ENCODE results near the gene TBCE. TPM values are rescaled to one million over a fixed set of nuclear protein-coding genes. Genes with fewer than 3 reads are reported as not detected.

Gene TBCE
- total and polyA plus RNA-seq, 4 donors = 9.5 to 19.7 (median 14.1) TPM

GRCh38 chr1:235397733-235398132 is 30.5 kb downstream of the TBCE start:
- H3K36me3 ChIP-seq (ENCODE audit: control insufficient read depth in 4 of 4, insufficient read depth in 3 of 4, low read depth in 1 of 4, low read length in 3 of 4) = no peaks in the 10 kb centered on the region
- WGBS = 97% methylated on average over 2 of the region's 2 CpGs
- no peak for DNase-seq (ENCODE audit: low spot score)
- H3K9ac ChIP-seq (ENCODE audit: low read depth in 1 of 2, low read length in 2 of 2) = no peak overlapping the region
- no peaks in the 10 kb centered on the region for H3K9me3 ChIP-seq (ENCODE audit: control insufficient read depth in 4 of 4, low read length in 3 of 4)
- no peak overlapping the region for H3K27ac ChIP-seq (ENCODE audit: low read depth in 1 of 2, low read length in 2 of 2)
- peaks cover 0 to 5% (median under 1%) of the 10 kb centered on the region in 4 donors for H3K4me1 ChIP-seq (ENCODE audit: control insufficient read depth in 4 of 4, insufficient read depth in 4 of 4, low read length in 3 of 4)
- TF ChIP-seq NR2F2 (IDR thresholded peaks at IDR 0.05) (no peak), MAX (IDR thresholded peaks at IDR 0.05) (no peak), YY1 (IDR thresholded peaks at IDR 0.05) (no peak), TAF1 (conservative IDR thresholded peaks at IDR 0.05) (no peak), CTCF (IDR thresholded peaks at IDR 0.05; ENCODE audit: low read depth, low read length, missing input control) (no peak), RAD21 (IDR thresholded peaks at IDR 0.05) (no peak)
- no peaks in the 10 kb centered on the region for H3K27me3 ChIP-seq (ENCODE audit: control insufficient read depth in 4 of 4, insufficient read depth in 4 of 4, low read length in 3 of 4)
- H3K4me3 ChIP-seq (ENCODE audit: low read depth in 1 of 3, low read length in 3 of 3) = no peak overlapping the region

DNA sequence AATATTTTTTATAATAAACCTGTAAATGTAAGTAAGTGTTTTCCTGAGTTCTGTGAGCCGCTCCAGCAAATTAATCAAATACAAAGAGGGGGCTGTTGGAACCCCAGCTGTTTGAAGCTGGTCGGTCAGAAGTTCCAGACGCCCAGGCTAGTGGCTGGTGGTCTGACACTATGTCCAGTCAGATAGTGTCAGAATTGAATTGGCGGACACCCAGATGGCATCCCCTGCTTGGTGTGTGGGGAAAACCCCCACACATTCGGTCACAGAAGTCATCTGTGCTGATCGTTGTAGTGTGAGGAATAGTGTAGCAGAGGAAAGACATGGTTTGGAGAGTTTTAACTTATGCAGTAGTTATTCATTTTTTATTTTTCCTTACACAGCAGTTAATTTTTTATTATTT is 32.4 kb downstream of the TBCE start:
- no peak for TF ChIP-seq RXRA (IDR thresholded peaks at IDR 0.05)
- TF ChIP-seq EGR1 (IDR thresholded peaks at IDR 0.05; ENCODE audit: low read depth in 2 of 2) = no peak
- TF ChIP-seq, protein P1, sequence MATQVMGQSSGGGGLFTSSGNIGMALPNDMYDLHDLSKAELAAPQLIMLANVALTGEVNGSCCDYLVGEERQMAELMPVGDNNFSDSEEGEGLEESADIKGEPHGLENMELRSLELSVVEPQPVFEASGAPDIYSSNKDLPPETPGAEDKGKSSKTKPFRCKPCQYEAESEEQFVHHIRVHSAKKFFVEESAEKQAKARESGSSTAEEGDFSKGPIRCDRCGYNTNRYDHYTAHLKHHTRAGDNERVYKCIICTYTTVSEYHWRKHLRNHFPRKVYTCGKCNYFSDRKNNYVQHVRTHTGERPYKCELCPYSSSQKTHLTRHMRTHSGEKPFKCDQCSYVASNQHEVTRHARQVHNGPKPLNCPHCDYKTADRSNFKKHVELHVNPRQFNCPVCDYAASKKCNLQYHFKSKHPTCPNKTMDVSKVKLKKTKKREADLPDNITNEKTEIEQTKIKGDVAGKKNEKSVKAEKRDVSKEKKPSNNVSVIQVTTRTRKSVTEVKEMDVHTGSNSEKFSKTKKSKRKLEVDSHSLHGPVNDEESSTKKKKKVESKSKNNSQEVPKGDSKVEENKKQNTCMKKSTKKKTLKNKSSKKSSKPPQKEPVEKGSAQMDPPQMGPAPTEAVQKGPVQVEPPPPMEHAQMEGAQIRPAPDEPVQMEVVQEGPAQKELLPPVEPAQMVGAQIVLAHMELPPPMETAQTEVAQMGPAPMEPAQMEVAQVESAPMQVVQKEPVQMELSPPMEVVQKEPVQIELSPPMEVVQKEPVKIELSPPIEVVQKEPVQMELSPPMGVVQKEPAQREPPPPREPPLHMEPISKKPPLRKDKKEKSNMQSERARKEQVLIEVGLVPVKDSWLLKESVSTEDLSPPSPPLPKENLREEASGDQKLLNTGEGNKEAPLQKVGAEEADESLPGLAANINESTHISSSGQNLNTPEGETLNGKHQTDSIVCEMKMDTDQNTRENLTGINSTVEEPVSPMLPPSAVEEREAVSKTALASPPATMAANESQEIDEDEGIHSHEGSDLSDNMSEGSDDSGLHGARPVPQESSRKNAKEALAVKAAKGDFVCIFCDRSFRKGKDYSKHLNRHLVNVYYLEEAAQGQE (IDR thresholded peaks at IDR 0.05) = no peak
- TF ChIP-seq ZBTB33 (IDR thresholded peaks at IDR 0.05) = no peak
- no peak for TF ChIP-seq HNF4G (IDR thresholded peaks at IDR 0.05)
- DNase-seq (ENCODE audit: low spot score) = no peak
- Histone ChIP-seq H3K9me3 (ENCODE audit: control insufficient read depth in 4 of 4, low read length in 3 of 4) (no peaks in the 10 kb centered on the region), H3K9ac (ENCODE audit: low read depth in 1 of 2, low read length in 2 of 2) (no peak overlapping the region), H3K27ac (ENCODE audit: low read depth in 1 of 2, low read length in 2 of 2) (no peak overlapping the region), H3K36me3 (ENCODE audit: control insufficient read depth in 4 of 4, insufficient read depth in 3 of 4, low read depth in 1 of 4, low read length in 3 of 4) (no peaks in the 10 kb centered on the region), H3K4me3 (ENCODE audit: low read depth in 1 of 3, low read length in 3 of 3) (no peak overlapping the region), H3K27me3 (ENCODE audit: control insufficient read depth in 4 of 4, insufficient read depth in 4 of 4, low read length in 3 of 4) (no peaks in the 10 kb centered on the region), H3K4me1 (ENCODE audit: control insufficient read depth in 4 of 4, insufficient read depth in 4 of 4, low read length in 3 of 4) (peaks cover 0 to 13% (median 2%) of the 10 kb centered on the region in 4 donors)
- WGBS = 84% methylated on average over 6 of the region's 6 CpGs

All from liver (tissue), 9 donors.